ENCODE measurements around the gene B3GNT8.

The B3GNT8 gene

GRCh38 chr19:41455936-41456335 lies 28.8 kb upstream of the B3GNT8 start:
- in situ Hi-C loops (cut with MboI; ENCODE audit: low pct_unique_long_range_greater_than_20kb, low sequenced_read_pairs, unreplicated experiment), result no loop called here
- DNase-seq (ENCODE audit: low spot score), result no peak
- TF ChIP-seq, protein P1, sequence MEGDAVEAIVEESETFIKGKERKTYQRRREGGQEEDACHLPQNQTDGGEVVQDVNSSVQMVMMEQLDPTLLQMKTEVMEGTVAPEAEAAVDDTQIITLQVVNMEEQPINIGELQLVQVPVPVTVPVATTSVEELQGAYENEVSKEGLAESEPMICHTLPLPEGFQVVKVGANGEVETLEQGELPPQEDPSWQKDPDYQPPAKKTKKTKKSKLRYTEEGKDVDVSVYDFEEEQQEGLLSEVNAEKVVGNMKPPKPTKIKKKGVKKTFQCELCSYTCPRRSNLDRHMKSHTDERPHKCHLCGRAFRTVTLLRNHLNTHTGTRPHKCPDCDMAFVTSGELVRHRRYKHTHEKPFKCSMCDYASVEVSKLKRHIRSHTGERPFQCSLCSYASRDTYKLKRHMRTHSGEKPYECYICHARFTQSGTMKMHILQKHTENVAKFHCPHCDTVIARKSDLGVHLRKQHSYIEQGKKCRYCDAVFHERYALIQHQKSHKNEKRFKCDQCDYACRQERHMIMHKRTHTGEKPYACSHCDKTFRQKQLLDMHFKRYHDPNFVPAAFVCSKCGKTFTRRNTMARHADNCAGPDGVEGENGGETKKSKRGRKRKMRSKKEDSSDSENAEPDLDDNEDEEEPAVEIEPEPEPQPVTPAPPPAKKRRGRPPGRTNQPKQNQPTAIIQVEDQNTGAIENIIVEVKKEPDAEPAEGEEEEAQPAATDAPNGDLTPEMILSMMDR (IDR thresholded peaks at IDR 0.05; ENCODE audit: extremely low read depth, insufficient read depth, missing control alignments), result no peak

- TF ChIP-seq, protein P1 (IDR thresholded peaks at IDR 0.05; ENCODE audit: extremely low read depth, insufficient read depth, missing control alignments), result no peak
- DNase-seq (ENCODE audit: low spot score), result no peak
- in situ Hi-C loops (cut with MboI; ENCODE audit: low pct_unique_long_range_greater_than_20kb, low sequenced_read_pairs, unreplicated experiment), result no loop called here
These were observed 25.6 kb upstream of the B3GNT8 start for GRCh38 chr19:41452584-41453275.

- no peak for DNase-seq (ENCODE audit: low spot score)
- in situ Hi-C loops (cut with MboI; ENCODE audit: low pct_unique_long_range_greater_than_20kb, low sequenced_read_pairs, unreplicated experiment), result loop anchor here (10.0 kb wide), 1 partner anchor 125 kb away; the partner anchor contains the start of gene CEACAM21
- TF ChIP-seq, protein P1 (IDR thresholded peaks at IDR 0.05; ENCODE audit: extremely low read depth, insufficient read depth, missing control alignments), result no peak
These were observed 22.6 kb upstream of the B3GNT8 start for GRCh38 chr19:41449865-41450178.

DNA sequence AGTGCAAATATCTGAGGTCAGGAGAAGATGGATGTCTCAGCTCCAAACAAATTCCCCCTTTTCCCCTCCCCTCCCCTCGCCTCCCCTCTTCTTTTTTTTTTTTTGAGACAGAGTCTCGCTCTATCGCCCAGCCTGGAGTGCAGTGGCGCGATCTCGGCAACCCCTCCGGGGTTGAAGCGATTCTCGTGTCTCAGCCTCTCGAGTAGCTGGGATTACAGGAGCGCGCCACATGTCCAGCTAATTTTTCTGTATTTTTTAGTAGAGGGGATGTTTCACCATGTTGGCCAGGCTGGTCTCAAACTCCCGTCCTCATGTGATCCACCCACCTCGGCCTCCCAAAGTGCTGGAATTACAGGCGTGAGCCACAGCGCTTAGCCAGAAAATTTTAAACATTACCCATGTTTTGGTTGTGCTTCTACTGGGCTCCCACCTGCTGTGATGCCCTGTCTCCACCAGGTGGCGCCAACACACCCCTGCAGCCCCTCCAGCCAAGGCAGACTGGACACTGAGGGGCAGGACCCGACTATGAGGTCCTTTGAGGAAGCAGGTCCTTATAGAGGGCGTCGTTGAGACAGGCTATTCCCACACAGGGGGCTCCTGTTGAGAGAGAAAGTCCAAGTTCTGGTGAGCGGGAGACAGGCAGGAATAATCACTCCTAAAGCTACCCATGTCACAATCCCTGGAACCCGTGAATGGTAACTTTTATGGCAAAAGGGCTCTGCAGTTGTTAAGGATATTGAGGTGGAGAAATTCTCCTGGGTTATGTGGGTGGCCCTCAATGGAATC lies 22.1 kb upstream of the B3GNT8 start:
- TF ChIP-seq, protein P1 (IDR thresholded peaks at IDR 0.05; ENCODE audit: extremely low read depth, insufficient read depth, missing control alignments), result peak; percentile 98
- in situ Hi-C loops (cut with MboI; ENCODE audit: low pct_unique_long_range_greater_than_20kb, low sequenced_read_pairs, unreplicated experiment), result loop anchor here (10.0 kb wide), 1 partner anchor 126 kb away; the partner anchor contains the start of gene CEACAM21
- peak; percentile 82 for DNase-seq (ENCODE audit: low spot score)

DNA sequence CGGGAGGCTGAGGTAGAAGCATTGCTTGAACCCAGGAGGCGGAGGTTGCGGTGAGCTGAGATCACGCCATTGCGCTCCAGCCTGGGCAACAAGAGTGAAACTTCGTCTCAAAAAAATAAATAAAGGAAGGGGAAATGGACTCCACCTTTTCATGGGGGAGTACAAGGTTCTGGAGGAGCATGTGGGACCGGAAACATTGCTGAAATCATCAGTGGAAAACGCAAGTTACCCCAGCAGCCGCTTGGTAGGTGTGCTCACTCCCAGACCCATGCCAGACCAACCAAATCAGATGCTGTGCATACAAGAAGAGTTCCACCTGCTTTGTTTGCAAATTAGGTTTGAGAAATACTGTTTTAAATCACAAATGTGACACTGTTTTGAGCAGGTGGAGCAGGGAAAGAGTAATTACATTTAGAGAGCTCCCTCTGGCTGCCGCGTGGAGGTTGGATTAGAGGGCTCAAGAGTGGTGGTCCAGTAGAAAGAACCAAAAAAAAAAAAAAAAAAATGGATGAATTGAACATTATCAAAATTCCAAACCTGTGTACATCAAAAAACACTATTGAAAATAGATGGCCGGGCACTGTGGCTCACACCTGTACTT lies 20.7 kb upstream of the B3GNT8 start:
- in situ Hi-C loops (cut with MboI; ENCODE audit: low pct_unique_long_range_greater_than_20kb, low sequenced_read_pairs, unreplicated experiment), result loop anchor here (10.0 kb wide), 1 partner anchor 127 kb away; the partner anchor contains the start of gene CEACAM21
- TF ChIP-seq, protein P1 (IDR thresholded peaks at IDR 0.05; ENCODE audit: extremely low read depth, insufficient read depth, missing control alignments), result no peak

DNA sequence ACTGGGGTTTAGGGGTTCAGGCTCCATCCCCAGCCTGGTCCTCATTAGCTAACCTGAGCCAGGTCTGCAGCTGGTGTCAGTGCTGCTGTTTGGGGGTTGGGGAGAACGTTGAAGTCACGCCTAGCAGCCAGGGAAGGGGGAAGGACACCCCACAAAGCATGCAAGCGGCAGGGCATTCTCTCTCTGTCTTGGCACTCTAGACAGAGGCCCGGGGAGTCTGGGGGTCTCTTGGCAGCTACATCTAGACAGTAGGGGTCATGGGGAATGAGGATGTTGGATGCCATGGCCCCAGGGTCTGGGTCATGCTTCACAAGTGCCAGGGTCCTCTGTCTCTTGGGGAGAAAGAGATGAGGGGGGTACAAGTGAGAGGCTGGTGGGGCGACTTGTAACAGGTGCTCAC lies 18.4 kb upstream of the B3GNT8 start:
- no peak for DNase-seq (ENCODE audit: low spot score)
- TF ChIP-seq, protein P1 (IDR thresholded peaks at IDR 0.05; ENCODE audit: extremely low read depth, insufficient read depth, missing control alignments), result no peak
- in situ Hi-C loops (cut with MboI; ENCODE audit: low pct_unique_long_range_greater_than_20kb, low sequenced_read_pairs, unreplicated experiment), result loop anchor here (10.0 kb wide), 1 partner anchor 129 kb away; the partner anchor contains the start of gene CEACAM21

More for the DNA sequence above, 20.7 kb upstream of the B3GNT8 start:
- no peak for DNase-seq (ENCODE audit: low spot score)
